HT1080 (cell line): Measurements from ENCODE around the gene ACOT7. TPM values are rescaled to one million over a fixed set of nuclear protein-coding genes. Genes with fewer than 3 reads are reported as not detected.

Source experiments
- DNase-seq: peaks from one replicate; pipeline ENCODE4 v3.0.0-alpha.2; 2015; ENCODE audit warnings: low read depth
- total RNA-seq: library from RNA; depleted of rRNA; stranded (reverse); fragments of >200 nt; shearing (Covaris generic); gene quantifications from 2 replicates; pipeline ENCODE4 v1.2.3, GENCODE V29; 2014

The ACOT7 gene
- total RNA-seq, 1 experiment from 2014 or later: 179 TPM

- peak; percentile 70 for DNase-seq
Measured at GRCh38 chr1:6363085-6363884, 30.3 kb downstream of the ACOT7 start.

GRCh38 chr1:6361124-6361775 is 32.3 kb downstream of the ACOT7 start:
- DNase-seq: no peak

GRCh38 chr1:6360517-6361070 is 33.0 kb downstream of the ACOT7 start:
- DNase-seq: no peak

GRCh38 chr1:6360117-6360496 is 33.5 kb downstream of the ACOT7 start:
- DNase-seq: no peak

GRCh38 chr1:6359216-6360116 is 34.1 kb downstream of the ACOT7 start:
- DNase-seq: peak; percentile 66

- peak; percentile 81 for DNase-seq
Measured at GRCh38 chr1:6358757-6359201, 34.8 kb downstream of the ACOT7 start.

GRCh38 chr1:6358144-6358624 is 35.4 kb downstream of the ACOT7 start:
- peak; percentile 82 for DNase-seq

GRCh38 chr1:6357243-6357936 is 36.2 kb downstream of the ACOT7 start:
- DNase-seq: no peak

GRCh38 chr1:6355621-6356020 is 37.9 kb downstream of the ACOT7 start:
- no peak for DNase-seq

GRCh38 chr1:6354659-6355317 is 38.8 kb downstream of the ACOT7 start:
- DNase-seq: no peak

- no peak for DNase-seq
Measured at GRCh38 chr1:6353955-6354658, 39.5 kb downstream of the ACOT7 start.

GRCh38 chr1:6353619-6353954 is 40.0 kb downstream of the ACOT7 start:
- DNase-seq: no peak

- no peak for DNase-seq
Measured at GRCh38 chr1:6352138-6352563, 41.4 kb downstream of the ACOT7 start.

- DNase-seq: no peak
Measured at GRCh38 chr1:6351480-6352137, 42.0 kb downstream of the ACOT7 start.

- DNase-seq: no peak
Measured at GRCh38 chr1:6350416-6351088, 43.0 kb downstream of the ACOT7 start.

- DNase-seq: no peak
Measured at GRCh38 chr1:6349254-6349943, 44.2 kb downstream of the ACOT7 start.

- peak; percentile 95 for DNase-seq
Measured at GRCh38 chr1:6348511-6349191, 44.9 kb downstream of the ACOT7 start.
